CD8-positive, alpha-beta memory T cell (primary cell): ENCODE measurements around the gene SPTLC1. TPM values are rescaled to one million over a fixed set of nuclear protein-coding genes. Genes with fewer than 3 reads are reported as not detected.
"Not testable (repeated sequence)": the region's sequence is repeated elsewhere in the genome, so short reads cannot be mapped to it uniquely, and the experiment has no call there.

Experiments
- CTCF ChIA-PET: fragments of 350-600 bp; sonication (Branson Sonifier 250); formaldehyde crosslinking; loops from one replicate; lab custom pipeline; 2021; ENCODE audit warnings: antibody characterized with exemption; lab: Charles Lee
- POLR2A ChIA-PET: fragments of 350-600 bp; sonication (Branson Sonifier 250); formaldehyde crosslinking; loops from one replicate; lab custom pipeline; 2021; ENCODE audit warnings: antibody characterized with exemption; lab: Charles Lee
- DNase-seq, 5 donors: peaks; one replicate each; pipeline versions ENCODE4 v3.0.0 to v3.0.0-alpha.2; 2020 to 2022; ENCODE audit warnings: mixed read lengths in 1 of 5
- H3K27ac ChIP-seq: one replicate; pipeline ENCODE4 v1.7.0; 2013; ENCODE audit warnings: low read depth, mild to moderate bottlenecking, low read length, moderate library complexity
- H3K27me3 ChIP-seq: 2 replicates; pipeline ENCODE4 v1.7.0; 2013; ENCODE audit warnings: low read length, mild to moderate bottlenecking; ENCODE audit not compliant: insufficient read depth, poor library complexity, severe bottlenecking
- H3K36me3 ChIP-seq: 2 replicates; pipeline ENCODE4 v1.7.0; 2013; ENCODE audit warnings: mild to moderate bottlenecking, low read length, moderate library complexity; ENCODE audit not compliant: insufficient read depth
- H3K4me1 ChIP-seq: 2 replicates; pipeline ENCODE4 v1.7.0; 2013; ENCODE audit warnings: mild to moderate bottlenecking, low read length, moderate library complexity; ENCODE audit not compliant: insufficient read depth
- H3K4me3 ChIP-seq: 2 replicates; pipeline ENCODE4 v1.7.0; 2013; ENCODE audit warnings: mild to moderate bottlenecking, low read length
- H3K9me3 ChIP-seq: 2 replicates; pipeline ENCODE4 v1.7.0; 2013; ENCODE audit warnings: mild to moderate bottlenecking, low read length
- H3K27ac Mint-ChIP-seq, 8 donors: one replicate each; pipeline ENCODE4 v1.8.0; 2020 to 2021; ENCODE audit warnings: mixed read lengths in 8 of 8, mild to moderate bottlenecking in 6 of 8, inconsistent platforms in 3 of 8, moderate library complexity in 3 of 8
- H3K27me3 Mint-ChIP-seq, 2 donors: one replicate each; pipeline ENCODE4 v1.8.0; 2020 to 2021; ENCODE audit warnings: mixed read lengths in 2 of 2, mild to moderate bottlenecking in 1 of 2, moderate library complexity in 1 of 2
- H3K36me3 Mint-ChIP-seq, 3 donors: one replicate each; pipeline ENCODE4 v1.8.0; 2020 to 2021; ENCODE audit warnings: mixed read lengths in 3 of 3, inconsistent platforms in 1 of 3, mild to moderate bottlenecking in 1 of 3
- H3K4me1 Mint-ChIP-seq, 3 donors: one replicate each; pipeline ENCODE4 v1.8.0; 2020 to 2021; ENCODE audit warnings: mixed read lengths in 3 of 3, inconsistent platforms in 1 of 3, mild to moderate bottlenecking in 1 of 3
- H3K4me3 Mint-ChIP-seq, 7 donors: one replicate each; pipeline ENCODE4 v1.8.0; 2020 to 2021; ENCODE audit warnings: mixed read lengths in 7 of 7, mild to moderate bottlenecking in 6 of 7, moderate library complexity in 4 of 7, inconsistent platforms in 2 of 7
- H3K9me3 Mint-ChIP-seq, 5 donors: one replicate each; pipeline ENCODE4 v1.8.0; 2020 to 2022; ENCODE audit warnings: mixed read lengths in 5 of 5, mild to moderate bottlenecking in 3 of 5, moderate library complexity in 2 of 5, inconsistent platforms in 1 of 5
- polyA plus RNA-seq: library from polyadenylated mRNA; unstranded; fragments of 300-500 nt; fragmentation: Illumina TruSeq; gene quantifications from one replicate; pipeline ENCODE4 v1.2.3, GENCODE V29; 2021
- total RNA-seq, 2 experiments: library from RNA; stranded (reverse); gene quantifications; one replicate each; pipeline ENCODE4 v1.2.3, GENCODE V29; 2021

SPTLC1 gene
- total and polyA plus RNA-seq, 3 experiments from 2014 or later = 38.8 to 64.0 (median 60.7) TPM

- Histone ChIP-seq H3K4me3 (no peak overlapping the region), H3K27ac (no peak overlapping the region), H3K4me1 (no peaks in the 10 kb centered on the region), H3K9me3 (no peaks in the 10 kb centered on the region), H3K36me3 (no peaks in the 10 kb centered on the region), H3K27me3 (no peaks in the 10 kb centered on the region)
- Mint-ChIP-seq H3K27me3 (peaks cover 2 to 9% of the 10 kb centered on the region in 2 donors), H3K27ac (peak overlapping the region in 1 of 8 donors; percentile 34), H3K36me3 (peaks cover 0 to 4% (median 0%) of the 10 kb centered on the region in 3 donors), H3K9me3 (no peaks in the 10 kb centered on the region), H3K4me3 (peak overlapping the region in 1 of 7 donors; percentile 52), H3K4me1 (peaks cover 5 to 17% (median 10%) of the 10 kb centered on the region in 3 donors)
- ChIA-PET POLR2A (no interaction called here), CTCF (no interaction called here)
- no peak for DNase-seq
Measured at GRCh38 chr9:92120138-92120537, 4.9 kb upstream of the SPTLC1 start.

GRCh38 chr9:92119586-92119985 lies 4.4 kb upstream of the SPTLC1 start:
- H3K4me1 ChIP-seq = peaks cover under 1% of the 10 kb centered on the region
- H3K27ac Mint-ChIP-seq = peak overlapping the region in 1 of 8 donors; percentile 34
- peak overlapping the region in 1 of 7 donors; percentile 52 for H3K4me3 Mint-ChIP-seq
- H3K27me3 ChIP-seq = no peaks in the 10 kb centered on the region
- H3K9me3 Mint-ChIP-seq = no peaks in the 10 kb centered on the region
- peaks cover 2 to 9% of the 10 kb centered on the region in 2 donors for H3K27me3 Mint-ChIP-seq
- peaks cover 7 to 19% (median 15%) of the 10 kb centered on the region in 3 donors for H3K4me1 Mint-ChIP-seq
- ChIA-PET CTCF (no interaction called here), POLR2A (no interaction called here)
- H3K36me3 Mint-ChIP-seq = peaks cover 0 to 9% (median 0%) of the 10 kb centered on the region in 3 donors
- H3K27ac ChIP-seq = no peak overlapping the region
- H3K36me3 ChIP-seq = no peaks in the 10 kb centered on the region
- H3K4me3 ChIP-seq = no peak overlapping the region
- H3K9me3 ChIP-seq = no peaks in the 10 kb centered on the region
- DNase-seq = no peak

- ChIA-PET CTCF (no interaction called here), POLR2A (no interaction called here)
- H3K27me3 ChIP-seq = no peaks in the 10 kb centered on the region
- Mint-ChIP-seq H3K4me3 (no peak overlapping the region), H3K27me3 (no peaks in the 10 kb centered on the region), H3K4me1 (peaks cover 27 to 34% (median 30%) of the 10 kb centered on the region in 3 donors), H3K9me3 (no peaks in the 10 kb centered on the region), H3K36me3 (peaks cover 6 to 70% (median 24%) of the 10 kb centered on the region in 3 donors), H3K27ac (no peak overlapping the region)
- DNase-seq = no peak
- peaks cover 4% of the 10 kb centered on the region for H3K36me3 ChIP-seq
- H3K9me3 ChIP-seq = no peaks in the 10 kb centered on the region
- no peaks in the 10 kb centered on the region for H3K4me1 ChIP-seq
- H3K27ac ChIP-seq = no peak overlapping the region
- H3K4me3 ChIP-seq = no peak overlapping the region
Measured at GRCh38 chr9:92108122-92108521, 7.1 kb downstream of the SPTLC1 start.

GRCh38 chr9:92105446-92106225 lies 9.6 kb downstream of the SPTLC1 start:
- H3K27me3 ChIP-seq, H3K9me3 Mint-ChIP-seq, H3K4me3 Mint-ChIP-seq, H3K27ac Mint-ChIP-seq, CTCF ChIA-PET, H3K4me1 ChIP-seq, H3K9me3 ChIP-seq, H3K27me3 Mint-ChIP-seq, H3K27ac ChIP-seq, H3K4me3 ChIP-seq, POLR2A ChIA-PET, DNase-seq, H3K36me3 ChIP-seq: not testable (repeated sequence)
- Mint-ChIP-seq H3K36me3 (peaks cover 11 to 69% (median 20%) of the 10 kb centered on the region in 3 donors), H3K4me1 (peaks cover 16 to 32% (median 24%) of the 10 kb centered on the region in 3 donors)

- H3K4me1 ChIP-seq, H3K9me3 ChIP-seq, H3K36me3 ChIP-seq, H3K4me3 ChIP-seq, H3K4me3 Mint-ChIP-seq, H3K27me3 Mint-ChIP-seq, H3K27ac Mint-ChIP-seq, H3K9me3 Mint-ChIP-seq, DNase-seq, H3K27ac ChIP-seq, H3K27me3 ChIP-seq, POLR2A ChIA-PET, CTCF ChIA-PET: not testable (repeated sequence)
- Mint-ChIP-seq H3K36me3 (peaks cover 11 to 72% (median 20%) of the 10 kb centered on the region in 3 donors), H3K4me1 (peaks cover 20 to 41% (median 26%) of the 10 kb centered on the region in 3 donors)
Measured at GRCh38 chr9:92103601-92104000, 11.6 kb downstream of the SPTLC1 start.

- Mint-ChIP-seq H3K9me3 (no peaks in the 10 kb centered on the region), H3K36me3 (peaks cover 5 to 63% (median 17%) of the 10 kb centered on the region in 3 donors), H3K4me1 (peaks cover 31 to 63% (median 33%) of the 10 kb centered on the region in 3 donors), H3K27ac (peak overlapping the region in 2 of 8 donors; percentile 31 to 78), H3K27me3 (no peaks in the 10 kb centered on the region), H3K4me3 (peak overlapping the region in 1 of 7 donors; percentile 32)
- Histone ChIP-seq H3K36me3 (no peaks in the 10 kb centered on the region), H3K9me3 (no peaks in the 10 kb centered on the region), H3K4me3 (no peak overlapping the region), H3K4me1 (no peaks in the 10 kb centered on the region), H3K27ac (no peak overlapping the region), H3K27me3 (no peaks in the 10 kb centered on the region)
- ChIA-PET POLR2A (no interaction called here), CTCF (no interaction called here)
- DNase-seq = no peak
Measured at GRCh38 chr9:92100237-92100911, 14.8 kb downstream of the SPTLC1 start.

- CTCF ChIA-PET = no interaction called here
- peaks cover 49 to 80% (median 49%) of the 10 kb centered on the region in 3 donors for H3K4me1 Mint-ChIP-seq
- Histone ChIP-seq H3K4me3 (no peak overlapping the region), H3K27ac (no peak overlapping the region), H3K4me1 (no peaks in the 10 kb centered on the region), H3K27me3 (no peaks in the 10 kb centered on the region), H3K9me3 (no peaks in the 10 kb centered on the region), H3K36me3 (no peaks in the 10 kb centered on the region)
- H3K4me3 Mint-ChIP-seq = peak overlapping the region in 4 of 7 donors; percentile 50 to 81 (median 75)
- no peaks in the 10 kb centered on the region for H3K27me3 Mint-ChIP-seq
- peaks cover 5 to 66% (median 20%) of the 10 kb centered on the region in 3 donors for H3K36me3 Mint-ChIP-seq
- H3K9me3 Mint-ChIP-seq = no peaks in the 10 kb centered on the region
- DNase-seq = no peak
- H3K27ac Mint-ChIP-seq = peak overlapping the region in 3 of 8 donors; percentile 56 to 86 (median 63)
- POLR2A ChIA-PET = no interaction called here
Measured at GRCh38 chr9:92098638-92099037, 16.6 kb downstream of the SPTLC1 start.

- peak overlapping the region; percentile 50 to 82 (median 72) for H3K4me3 Mint-ChIP-seq
- no peak overlapping the region for H3K4me3 ChIP-seq
- peaks cover 5 to 62% (median 18%) of the 10 kb centered on the region in 3 donors for H3K36me3 Mint-ChIP-seq
- H3K9me3 Mint-ChIP-seq = no peaks in the 10 kb centered on the region
- no peaks in the 10 kb centered on the region for H3K4me1 ChIP-seq
- H3K27me3 Mint-ChIP-seq = no peaks in the 10 kb centered on the region
- ChIA-PET POLR2A (no interaction called here), CTCF (no interaction called here)
- peak overlapping the region in 6 of 8 donors; percentile 47 to 86 (median 67) for H3K27ac Mint-ChIP-seq
- no peaks in the 10 kb centered on the region for H3K27me3 ChIP-seq
- no peaks in the 10 kb centered on the region for H3K9me3 ChIP-seq
- no peaks in the 10 kb centered on the region for H3K36me3 ChIP-seq
- peaks cover 50 to 82% (median 53%) of the 10 kb centered on the region in 3 donors for H3K4me1 Mint-ChIP-seq
- H3K27ac ChIP-seq = no peak overlapping the region
- DNase-seq = peak in 4 of 5 donors; percentile 33 to 59 (median 48)
Measured at GRCh38 chr9:92097997-92098482, 17.2 kb downstream of the SPTLC1 start.
